ENCODE results near the gene DHRSX. TPM values are rescaled to one million over a fixed set of nuclear protein-coding genes. Genes with fewer than 3 reads are reported as not detected.

Gene DHRSX
- total and polyA plus RNA-seq, 2 of the 8 experiments (the other 6 are each of a cell fraction or from before 2014, with no cell fraction given), result 35.1 to 43.4 TPM

DNA sequence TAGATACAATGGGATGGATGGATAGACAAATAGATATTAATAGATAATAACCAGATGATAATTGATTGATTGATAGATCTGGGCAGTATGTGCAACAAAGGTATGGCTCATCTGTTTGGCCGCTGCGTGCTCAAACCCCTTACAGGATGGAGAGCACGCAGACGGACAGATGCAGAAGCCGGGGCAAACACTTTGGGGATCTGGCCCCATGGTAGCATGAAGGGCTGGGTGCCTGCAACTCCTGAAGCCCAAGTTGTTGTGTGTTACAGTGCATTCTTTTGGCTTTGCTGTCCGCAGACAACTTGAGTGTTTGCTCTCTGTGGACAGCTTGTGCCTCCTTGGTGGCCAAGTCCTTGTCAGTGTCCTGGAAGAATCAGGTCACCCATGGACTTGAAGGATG lies 10.6 kb upstream of the DHRSX start:
- Histone ChIP-seq H4K5ac (ENCODE audit: insufficient read length, low read depth, low read length) (no peak overlapping the region), H3K79me2 (ENCODE audit: control insufficient read depth in 1 of 2, insufficient read depth in 2 of 2, low read length in 2 of 2) (no peaks in the 10 kb centered on the region), H3K27ac (ENCODE audit: low read depth, low read length) (no peak overlapping the region), H2AFZ (ENCODE audit: low read length) (no peak overlapping the region), H3K4ac (replicated peaks; ENCODE audit: insufficient read length, low read depth, low read length) (no peak overlapping the region), H2AK5ac (ENCODE audit: low read depth, low read length) (no peak overlapping the region), H2BK12ac (ENCODE audit: low read depth, low read length) (no peak overlapping the region), H3K14ac (ENCODE audit: insufficient read length) (no peak overlapping the region), H3K56ac (replicated peaks; ENCODE audit: insufficient read length, low read depth, low read length) (no peak overlapping the region), H2BK5ac (ENCODE audit: low read depth, low read length) (no peak overlapping the region), H2BK20ac (ENCODE audit: low read length) (no peak overlapping the region), H3K79me1 (ENCODE audit: low read depth, low read length) (no peaks in the 10 kb centered on the region), H3K9ac (replicated peaks in 1 of 4; ENCODE audit: extremely low read depth in 1 of 4, low read depth in 3 of 4, low read length in 3 of 4) (no peak overlapping the region), H3K4me2 (ENCODE audit: insufficient read depth in 1 of 2, low read depth in 2 of 2, low read length in 2 of 2) (no peak overlapping the region), H3K23ac (ENCODE audit: insufficient read length) (no peak overlapping the region), H2BK15ac (ENCODE audit: low read length) (no peak overlapping the region), H4K91ac (replicated peaks; ENCODE audit: insufficient read length, low read length) (no peak overlapping the region), H2BK120ac (replicated peaks; ENCODE audit: low read depth, low read length) (no peak overlapping the region), H3K18ac (ENCODE audit: extremely low read depth, low read length) (no peak overlapping the region; the same call in 1 of the 2 replicates), H3K9me3 (ENCODE audit: insufficient read depth in 2 of 2, low read depth in 1 of 2, low read length in 1 of 2) (no peaks in the 10 kb centered on the region), H3K23me2 (ENCODE audit: low read depth, low read length) (no peaks in the 10 kb centered on the region; the same call in 1 of the 2 replicates), H3K36me3 (ENCODE audit: control insufficient read depth in 2 of 4, insufficient read depth in 4 of 4, low read length in 3 of 4) (no peaks in the 10 kb centered on the region), H3K4me3 (ENCODE audit: extremely low read depth in 1 of 4, insufficient read depth in 2 of 4, low read depth in 3 of 4, low read length in 4 of 4) (no peak overlapping the region), H3K4me1 (replicated peaks in 1 of 4; ENCODE audit: control insufficient read depth in 3 of 4, insufficient read depth in 4 of 4, low read length in 3 of 4) (no peaks in the 10 kb centered on the region), H4K8ac (ENCODE audit: extremely low read depth, insufficient read depth, low read length) (no peak overlapping the region), H4K20me1 (replicated peaks in 1 of 2; ENCODE audit: control insufficient read depth in 1 of 2, insufficient read depth in 2 of 2, low read length in 2 of 2) (no peaks in the 10 kb centered on the region), H3K27me3 (replicated peaks in 1 of 4; ENCODE audit: control insufficient read depth in 3 of 4, extremely low read depth in 1 of 4, insufficient read depth in 3 of 4, low read length in 3 of 4) (no peaks in the 10 kb centered on the region)
- no peak for TF ChIP-seq FOSL1 (IDR thresholded peaks at IDR 0.05; ENCODE audit: insufficient read depth, low read depth, low read length)
- no peak for TF ChIP-seq BRCA1 (IDR thresholded peaks at IDR 0.05; ENCODE audit: low read depth, low read length)
- TF ChIP-seq EGR1 (IDR thresholded peaks at IDR 0.05; ENCODE audit: borderline replicate concordance, low read depth, low read length), result no peak
- TF ChIP-seq HDAC2 (IDR thresholded peaks at IDR 0.05; ENCODE audit: borderline replicate concordance in 1 of 2, low read depth in 2 of 2, low read length in 2 of 2), result no peak
- TF ChIP-seq TAF1 (IDR thresholded peaks at IDR 0.05; ENCODE audit: low read depth, low read length), result no peak
- TF ChIP-seq SP1 (IDR thresholded peaks at IDR 0.05; ENCODE audit: low read depth, low read length), result no peak
- no peak for TF ChIP-seq CEBPB (IDR thresholded peaks at IDR 0.05; ENCODE audit: low read depth, low read length)
- no peak for TF ChIP-seq MAFK (IDR thresholded peaks at IDR 0.05; ENCODE audit: low read depth, low read length)
- TF ChIP-seq SP4 (IDR thresholded peaks at IDR 0.05; ENCODE audit: low read length), result no peak
- no peak for TF ChIP-seq PHF8 (conservative IDR thresholded peaks at IDR 0.05; ENCODE audit: low read depth, low read length)
- no peak for TF ChIP-seq POLR2AphosphoS5 (IDR thresholded peaks at IDR 0.05; ENCODE audit: low read depth, low read length)
- TF ChIP-seq BCL11A (IDR thresholded peaks at IDR 0.05; ENCODE audit: low read depth in 2 of 2, low read length in 2 of 2), result no peak
- TF ChIP-seq TEAD4 (IDR thresholded peaks at IDR 0.05; ENCODE audit: low read depth, low read length), result no peak
- TF ChIP-seq CTBP2 (IDR thresholded peaks at IDR 0.05; ENCODE audit: borderline replicate concordance, insufficient read depth, insufficient read length, low read length), result no peak
- no peak for TF ChIP-seq SUZ12 (IDR thresholded peaks at IDR 0.05; ENCODE audit: low read length)
- no peak for TF ChIP-seq TCF12 (IDR thresholded peaks at IDR 0.05; ENCODE audit: low read depth, low read length)
- CTCF ChIA-PET (ENCODE audit: partially characterized antibody), result no interaction called here
- no peak for FAIRE-seq
- no peak for DNase-seq (ENCODE audit: low read depth in 1 of 2, low spot score in 2 of 2)
- POLR2A ChIA-PET (ENCODE audit: partially characterized antibody), result no interaction called here
- 96% methylated on average over 6 of the region's 6 CpGs; no CpG with 5 or more reads in 1 of the 2 experiments for WGBS, 2 experiments (ENCODE audit: extremely low coverage in 1 of 2, insufficient coverage in 1 of 2, insufficient read length in 1 of 2, insufficient replicate concordance in 2 of 2, low coverage in 1 of 2, low lambda C conversion rate in 2 of 2, missing lambda C conversion rate in 1 of 2)
